ENCODE measurements around the gene MS4A14. TPM values are rescaled to one million over a fixed set of nuclear protein-coding genes. Genes with fewer than 3 reads are reported as not detected.

Gene MS4A14
- total RNA-seq, 6 donors from 2014 or later = 4.0 to 35.6 (median 8.6) TPM

DNA sequence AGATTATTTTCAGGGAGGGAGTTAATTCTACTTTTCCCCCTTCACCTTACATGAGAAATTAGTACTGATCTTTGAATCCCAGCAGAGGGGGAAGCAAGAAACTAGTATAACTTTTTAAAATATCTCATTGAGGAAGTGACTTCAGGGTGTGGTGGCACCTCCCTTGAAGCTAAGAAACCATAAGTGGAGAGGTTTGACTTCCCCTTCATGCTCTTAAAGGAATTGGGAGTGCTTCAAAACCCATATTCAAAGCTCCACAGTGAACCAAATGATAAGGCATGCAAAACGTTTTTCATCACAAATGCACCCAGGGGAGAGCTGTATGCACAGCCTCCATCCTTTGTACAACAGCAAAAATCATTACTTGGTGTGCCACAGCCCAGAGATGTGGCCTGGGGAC, 540 bp downstream of the MS4A14 start:
- Histone ChIP-seq H3K9me3 (no peaks in the 10 kb centered on the region), H3K27me3 (no peaks in the 10 kb centered on the region), H3K27ac (peak overlapping the region in 3 of 4 donors; percentile 17 to 36 (median 35)), H3K36me3 (no peaks in the 10 kb centered on the region), H3K4me3 (no peak overlapping the region), H3K4me1 (no peaks in the 10 kb centered on the region)
- DNase-seq (peak in 1 of 2 donors; percentile 28), ATAC-seq (ENCODE audit: low FRiP score in 2 of 2) (peak in 1 of 2 donors; percentile 70)
- 7 to 25% methylated on average over 1 of the region's 1 CpG for WGBS, 2 donors
- TF ChIP-seq, protein P1, sequence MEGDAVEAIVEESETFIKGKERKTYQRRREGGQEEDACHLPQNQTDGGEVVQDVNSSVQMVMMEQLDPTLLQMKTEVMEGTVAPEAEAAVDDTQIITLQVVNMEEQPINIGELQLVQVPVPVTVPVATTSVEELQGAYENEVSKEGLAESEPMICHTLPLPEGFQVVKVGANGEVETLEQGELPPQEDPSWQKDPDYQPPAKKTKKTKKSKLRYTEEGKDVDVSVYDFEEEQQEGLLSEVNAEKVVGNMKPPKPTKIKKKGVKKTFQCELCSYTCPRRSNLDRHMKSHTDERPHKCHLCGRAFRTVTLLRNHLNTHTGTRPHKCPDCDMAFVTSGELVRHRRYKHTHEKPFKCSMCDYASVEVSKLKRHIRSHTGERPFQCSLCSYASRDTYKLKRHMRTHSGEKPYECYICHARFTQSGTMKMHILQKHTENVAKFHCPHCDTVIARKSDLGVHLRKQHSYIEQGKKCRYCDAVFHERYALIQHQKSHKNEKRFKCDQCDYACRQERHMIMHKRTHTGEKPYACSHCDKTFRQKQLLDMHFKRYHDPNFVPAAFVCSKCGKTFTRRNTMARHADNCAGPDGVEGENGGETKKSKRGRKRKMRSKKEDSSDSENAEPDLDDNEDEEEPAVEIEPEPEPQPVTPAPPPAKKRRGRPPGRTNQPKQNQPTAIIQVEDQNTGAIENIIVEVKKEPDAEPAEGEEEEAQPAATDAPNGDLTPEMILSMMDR (IDR thresholded peaks at IDR 0.05) = no peak
- TF ChIP-seq EP300 (IDR thresholded peaks at IDR 0.05) (no peak), POLR2A (IDR thresholded peaks at IDR 0.05) (no peak), POLR2AphosphoS5 (IDR thresholded peaks at IDR 0.05) (no peak)

DNA sequence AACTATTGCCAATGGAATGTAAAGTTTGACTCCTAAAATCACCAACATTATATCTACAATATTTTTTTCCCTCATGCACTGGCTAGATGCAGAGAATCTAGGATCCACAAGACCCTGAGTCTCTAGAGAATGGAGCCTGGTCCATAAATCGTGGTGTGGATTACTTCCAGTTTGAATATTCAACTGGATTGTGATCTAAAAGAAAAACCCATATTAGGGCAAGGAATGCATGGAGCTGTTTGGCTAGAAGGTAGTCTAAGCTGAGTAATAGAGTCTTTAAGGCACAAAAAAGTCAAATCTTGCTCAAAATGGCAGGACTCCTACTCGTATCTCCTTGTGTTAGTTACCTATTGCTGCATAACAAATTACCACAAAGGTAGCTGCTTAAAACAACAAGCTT, 23.8 kb downstream of the MS4A14 start:
- Histone ChIP-seq H3K9me3 (peaks cover 0 to 7% (median 0%) of the 10 kb centered on the region in 4 donors), H3K4me1 (no peaks in the 10 kb centered on the region), H3K36me3 (no peaks in the 10 kb centered on the region), H3K27me3 (no peaks in the 10 kb centered on the region), H3K4me3 (no peak overlapping the region), H3K27ac (no peak overlapping the region)
- ATAC-seq (ENCODE audit: low FRiP score in 2 of 2) (no peak), DNase-seq (no peak)
- TF ChIP-seq EP300 (IDR thresholded peaks at IDR 0.05) (no peak), POLR2A (IDR thresholded peaks at IDR 0.05) (no peak), POLR2AphosphoS5 (IDR thresholded peaks at IDR 0.05) (no peak)
- TF ChIP-seq, protein P1 (IDR thresholded peaks at IDR 0.05) = no peak
- WGBS, 2 donors = 27 to 30% methylated on average over 2 of the region's 2 CpGs

DNA sequence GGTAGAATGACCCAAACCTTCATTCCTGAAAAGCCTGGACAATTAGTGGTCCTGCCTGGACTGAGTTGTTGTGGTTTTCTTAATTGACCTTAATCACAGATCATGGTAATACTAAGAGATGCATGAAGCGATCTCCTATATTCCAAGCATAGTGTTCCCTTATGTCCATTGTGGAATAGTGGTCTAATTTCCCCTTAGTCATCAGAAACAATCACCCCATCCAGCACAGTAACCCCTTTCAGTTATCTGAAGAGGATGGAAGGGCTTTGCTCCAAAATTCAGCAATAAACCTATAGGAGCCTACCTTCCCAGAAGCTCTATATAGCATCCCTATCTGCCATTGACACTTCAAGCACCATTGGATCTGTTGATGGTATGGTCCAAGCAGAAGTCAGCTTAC, 26.4 kb downstream of the MS4A14 start:
- DNase-seq (no peak), ATAC-seq (ENCODE audit: low FRiP score in 2 of 2) (no peak)
- Histone ChIP-seq H3K36me3 (no peaks in the 10 kb centered on the region), H3K9me3 (peaks cover 0 to 7% (median 0%) of the 10 kb centered on the region in 4 donors), H3K27ac (no peak overlapping the region), H3K4me1 (no peaks in the 10 kb centered on the region), H3K4me3 (no peak overlapping the region), H3K27me3 (no peaks in the 10 kb centered on the region)
- WGBS, 2 donors = 90 to 92% methylated on average over 1 of the region's 1 CpG
- TF ChIP-seq EP300 (IDR thresholded peaks at IDR 0.05) (no peak), POLR2A (IDR thresholded peaks at IDR 0.05) (no peak), POLR2AphosphoS5 (IDR thresholded peaks at IDR 0.05) (no peak)
- TF ChIP-seq, protein P1 (IDR thresholded peaks at IDR 0.05) = no peak

DNA sequence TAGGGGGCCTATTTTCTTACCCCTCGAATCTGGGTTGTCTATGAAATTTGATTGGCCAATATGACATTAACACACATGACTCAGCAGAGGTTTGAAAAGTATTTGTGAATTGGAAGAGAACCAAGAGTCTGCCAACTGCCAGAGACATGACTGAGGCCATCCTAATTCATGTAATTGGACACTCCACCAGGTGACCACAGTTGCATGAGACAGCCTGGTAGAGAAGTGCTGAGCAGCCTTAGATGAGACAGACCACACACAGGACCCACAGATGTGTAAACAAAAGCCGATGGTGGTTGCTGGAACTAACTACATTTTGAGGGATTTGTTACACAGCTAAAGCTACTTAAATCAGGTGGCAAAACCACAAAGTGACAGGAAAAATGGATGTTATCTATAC, 32.3 kb downstream of the MS4A14 start:
- Histone ChIP-seq H3K4me3 (no peak overlapping the region), H3K36me3 (no peaks in the 10 kb centered on the region), H3K9me3 (no peaks in the 10 kb centered on the region), H3K4me1 (no peaks in the 10 kb centered on the region), H3K27ac (no peak overlapping the region), H3K27me3 (no peaks in the 10 kb centered on the region)
- TF ChIP-seq, protein P1 (IDR thresholded peaks at IDR 0.05) = no peak
- TF ChIP-seq POLR2AphosphoS5 (IDR thresholded peaks at IDR 0.05) (no peak), POLR2A (IDR thresholded peaks at IDR 0.05) (no peak), EP300 (IDR thresholded peaks at IDR 0.05) (no peak)
- DNase-seq (no peak), ATAC-seq (ENCODE audit: low FRiP score in 2 of 2) (no peak)
- 65 to 69% methylated on average over 2 of the region's 2 CpGs for WGBS, 2 donors

DNA sequence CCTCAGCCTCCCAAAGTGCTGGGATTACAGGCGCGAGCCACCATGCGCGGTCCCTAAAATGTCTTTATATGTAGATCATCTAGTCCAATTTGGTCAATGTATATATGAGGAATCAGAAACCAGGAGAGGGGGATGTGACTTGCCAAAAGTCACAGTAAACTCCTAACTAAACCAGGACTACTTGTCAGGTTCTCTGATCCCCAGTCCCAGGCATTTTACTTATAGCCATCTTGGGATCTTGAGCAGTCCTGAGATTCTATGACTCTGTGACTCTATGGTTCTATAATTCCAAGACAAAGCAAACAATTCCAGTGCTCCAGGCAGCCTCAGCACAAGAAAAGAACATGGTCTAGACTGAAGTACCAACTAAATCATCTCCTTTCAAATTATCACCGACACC, 33.0 kb downstream of the MS4A14 start, which contains the start of gene MS4A5:
TSS of gene MS4A5 (plus strand) at position 301 of the 400 bp plus-strand sequence. CDS start 103 bp downstream, outside the sequence.
- no peak for TF ChIP-seq EP300 (IDR thresholded peaks at IDR 0.05)
- TF ChIP-seq POLR2A (IDR thresholded peaks at IDR 0.05) = no peak
- TF ChIP-seq POLR2AphosphoS5 (IDR thresholded peaks at IDR 0.05) = no peak
- TF ChIP-seq, protein P1 (IDR thresholded peaks at IDR 0.05) = no peak
- no peak for ATAC-seq (ENCODE audit: low FRiP score in 2 of 2)
- Histone ChIP-seq H3K27ac (no peak within 1 kb of the TSS), H3K4me1 (no peaks in the 10 kb centered on the region), H3K27me3 (no peaks in the 10 kb centered on the region), H3K9me3 (no peaks in the 10 kb centered on the region), H3K36me3 (no peaks in the 10 kb centered on the region), H3K4me3 (no peak within 1 kb of the TSS)
- WGBS, 2 donors = 99% methylated on average over 5 of the region's 5 CpGs
- DNase-seq = peak in 1 of 2 donors; percentile 26
